H4 (cell line): ENCODE measurements around the gene UMPS. TPM values are rescaled to one million over a fixed set of nuclear protein-coding genes. Genes with fewer than 3 reads are reported as not detected.
"Not testable (repeated sequence)": the region's sequence is repeated elsewhere in the genome, so short reads cannot be mapped to it uniquely, and the experiment has no call there.

Experiments used
- DNase-seq: peaks from one replicate; pipeline ENCODE4 v3.0.0-alpha.2; 2015; ENCODE audit warnings: low spot score
- total RNA-seq: library from RNA; depleted of rRNA; stranded (reverse); fragments of >200 nt; shearing (Covaris generic); gene quantifications from 2 replicates; pipeline ENCODE4 v1.2.3, GENCODE V29; 2014

UMPS gene
- total RNA-seq, 1 experiment from 2014 or later = 51.0 TPM

DNA sequence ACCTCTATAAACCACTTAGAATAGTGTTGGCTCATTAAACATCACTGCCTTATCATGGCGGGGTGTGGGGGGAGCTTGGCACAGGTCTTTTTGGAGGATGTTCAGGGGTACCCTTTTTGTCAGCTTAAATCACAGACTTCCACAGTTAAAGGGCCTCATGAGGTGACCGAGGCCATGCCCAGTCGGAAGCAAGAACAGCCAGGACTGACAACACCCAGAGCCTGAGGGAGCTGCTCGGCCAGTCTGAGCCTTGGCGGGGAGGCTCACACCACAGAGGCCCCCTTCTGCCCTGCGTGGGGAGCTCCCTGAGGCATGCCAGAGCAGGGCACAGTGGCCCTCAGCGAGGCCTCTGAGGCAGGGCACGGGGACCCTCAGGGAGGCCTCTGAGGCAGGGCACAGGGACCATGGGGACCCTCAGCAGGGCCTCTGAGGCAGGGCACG is 49.5 kb downstream of the UMPS start:
- DNase-seq = peak; percentile 73

GRCh38 chr3:124780356-124780755 is 50.1 kb downstream of the UMPS start:
- peak; percentile 86 for DNase-seq

GRCh38 chr3:124780761-124781475 is 50.7 kb downstream of the UMPS start:
- peak; percentile 92 for DNase-seq

GRCh38 chr3:124781476-124782376 is 51.5 kb downstream of the UMPS start:
- DNase-seq = no peak

DNA sequence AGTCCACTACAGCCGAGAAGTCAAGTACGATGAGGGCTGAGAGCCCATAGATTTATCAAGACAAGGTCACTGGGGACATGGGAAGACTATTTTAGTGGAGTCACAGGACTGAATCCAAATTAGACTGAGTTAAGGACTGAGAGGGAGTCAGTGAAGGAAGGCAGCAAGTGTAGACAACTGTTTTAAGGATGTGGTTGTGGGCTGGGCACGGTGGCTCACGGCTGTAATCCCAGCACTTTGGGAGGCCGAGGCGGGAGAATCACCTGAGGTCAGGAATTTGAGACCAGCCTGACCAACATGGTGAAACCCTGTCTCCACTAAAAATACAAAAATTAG is 52.1 kb downstream of the UMPS start:
- not testable (repeated sequence) for DNase-seq

- DNase-seq = peak; percentile 51
Measured at GRCh38 chr3:124783696-124784095, 53.4 kb downstream of the UMPS start.

DNA sequence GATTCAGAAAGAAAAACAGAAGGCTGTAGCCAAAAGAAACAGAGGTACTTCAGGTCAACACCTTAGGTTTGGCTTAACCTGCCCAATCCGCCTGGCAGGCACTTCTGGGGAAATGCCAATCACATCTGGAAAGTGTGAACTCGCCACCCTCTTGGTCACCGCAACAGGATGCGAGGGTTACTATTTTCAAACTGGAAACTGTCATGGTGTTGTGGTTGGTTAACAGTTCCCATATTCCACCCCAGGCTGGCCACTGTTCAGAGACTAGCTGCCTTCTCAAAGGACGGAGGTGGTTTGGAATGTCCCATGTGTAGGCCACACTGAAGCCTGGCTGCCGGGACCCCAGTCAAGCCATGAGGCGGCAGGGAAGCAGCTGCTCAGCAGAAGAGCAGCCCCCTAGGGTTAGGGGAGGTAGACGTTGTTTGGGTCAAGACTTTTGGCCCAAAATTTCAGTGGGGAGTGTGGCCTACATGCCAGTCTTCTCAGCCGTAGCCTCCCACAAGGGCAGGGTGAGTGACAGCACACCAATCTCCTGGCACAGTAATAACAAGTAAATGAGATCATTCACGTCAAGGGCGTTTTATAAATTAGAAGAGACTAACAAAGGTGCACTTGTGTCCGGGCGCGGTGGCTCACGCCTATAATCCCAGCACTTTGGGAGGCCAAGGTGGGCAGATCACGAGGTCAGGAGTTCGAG is 54.6 kb downstream of the UMPS start:
- DNase-seq = no peak

DNA sequence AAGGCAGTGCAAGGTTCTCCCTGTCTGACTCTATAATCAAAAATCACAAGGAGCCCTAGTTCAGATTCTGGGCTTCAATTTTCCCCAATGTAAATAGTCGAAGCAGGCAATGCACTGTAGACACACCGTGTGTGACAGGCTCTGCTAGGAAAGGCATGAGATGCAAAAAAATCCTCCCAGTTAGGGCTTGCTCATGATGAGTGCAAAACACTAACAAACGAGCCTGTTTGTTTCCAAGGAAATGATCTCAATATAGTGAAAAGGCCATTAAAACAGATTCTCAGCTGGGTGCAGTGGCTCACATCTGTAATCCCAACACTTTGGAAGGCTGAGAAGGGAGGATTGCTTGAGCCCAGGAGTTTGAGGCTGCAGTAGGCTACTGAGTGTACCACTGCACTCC is 55.7 kb downstream of the UMPS start:
- no peak for DNase-seq

DNA sequence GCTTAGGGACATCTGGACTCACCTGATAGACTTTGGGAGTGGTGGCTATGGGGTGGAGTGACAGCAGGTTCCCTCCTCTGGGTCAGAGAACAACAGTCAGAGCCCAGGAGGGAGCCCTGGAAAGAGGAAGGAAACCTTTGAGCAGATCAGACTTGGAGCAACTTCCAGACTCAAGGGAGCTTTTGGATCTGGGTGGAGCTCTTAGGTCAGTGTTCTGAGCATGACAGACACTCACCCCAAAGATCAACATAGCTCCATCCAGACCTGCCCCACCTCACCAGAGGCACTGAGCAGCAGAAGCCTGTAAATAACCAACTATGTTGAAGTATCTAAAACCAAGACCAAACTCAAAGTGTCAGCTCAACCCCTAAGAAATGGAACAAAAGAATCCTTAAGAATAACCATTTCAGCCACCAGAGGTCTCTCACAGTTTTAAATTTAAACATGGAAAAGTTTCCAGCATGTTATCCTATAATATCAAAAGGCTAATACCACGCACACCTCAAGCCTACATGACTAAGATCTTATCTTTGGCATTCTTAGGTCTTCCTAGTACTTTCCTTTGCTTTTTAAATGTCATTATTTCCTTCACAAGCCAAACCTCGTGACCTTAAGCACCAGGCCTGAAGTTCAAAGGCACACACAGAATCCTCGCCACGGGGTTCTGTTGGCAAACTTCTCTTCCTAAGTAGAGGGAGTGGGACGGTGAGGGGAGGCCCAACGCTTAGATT is 56.4 kb downstream of the UMPS start:
- no peak for DNase-seq

GRCh38 chr3:124787476-124788195 is 57.4 kb downstream of the UMPS start:
- no peak for DNase-seq

GRCh38 chr3:124788254-124788745 is 58.0 kb downstream of the UMPS start:
- DNase-seq = no peak

GRCh38 chr3:124789103-124789502 is 58.9 kb downstream of the UMPS start:
- not testable (repeated sequence) for DNase-seq

DNA sequence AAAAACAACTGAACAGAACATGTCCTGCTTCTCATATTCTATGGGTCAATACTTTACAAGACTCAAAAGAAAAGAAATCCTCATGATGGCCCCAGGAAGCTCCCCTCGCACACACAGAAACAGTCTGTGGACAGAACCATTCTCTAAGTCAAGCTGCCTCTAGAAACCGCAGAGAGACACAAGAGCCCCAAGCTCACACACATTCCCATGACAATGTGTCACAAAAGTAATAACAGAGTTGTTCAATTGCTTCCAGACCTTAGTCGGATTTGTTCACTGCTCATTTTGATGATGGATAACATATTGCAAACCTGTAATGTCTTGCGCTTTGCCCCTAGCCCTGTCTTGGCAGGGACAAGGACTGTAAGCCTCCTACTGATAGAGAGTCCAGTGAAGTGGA is 60.9 kb downstream of the UMPS start:
- DNase-seq = no peak

GRCh38 chr3:124791639-124792151 is 61.4 kb downstream of the UMPS start:
- peak; percentile 90 for DNase-seq

DNA sequence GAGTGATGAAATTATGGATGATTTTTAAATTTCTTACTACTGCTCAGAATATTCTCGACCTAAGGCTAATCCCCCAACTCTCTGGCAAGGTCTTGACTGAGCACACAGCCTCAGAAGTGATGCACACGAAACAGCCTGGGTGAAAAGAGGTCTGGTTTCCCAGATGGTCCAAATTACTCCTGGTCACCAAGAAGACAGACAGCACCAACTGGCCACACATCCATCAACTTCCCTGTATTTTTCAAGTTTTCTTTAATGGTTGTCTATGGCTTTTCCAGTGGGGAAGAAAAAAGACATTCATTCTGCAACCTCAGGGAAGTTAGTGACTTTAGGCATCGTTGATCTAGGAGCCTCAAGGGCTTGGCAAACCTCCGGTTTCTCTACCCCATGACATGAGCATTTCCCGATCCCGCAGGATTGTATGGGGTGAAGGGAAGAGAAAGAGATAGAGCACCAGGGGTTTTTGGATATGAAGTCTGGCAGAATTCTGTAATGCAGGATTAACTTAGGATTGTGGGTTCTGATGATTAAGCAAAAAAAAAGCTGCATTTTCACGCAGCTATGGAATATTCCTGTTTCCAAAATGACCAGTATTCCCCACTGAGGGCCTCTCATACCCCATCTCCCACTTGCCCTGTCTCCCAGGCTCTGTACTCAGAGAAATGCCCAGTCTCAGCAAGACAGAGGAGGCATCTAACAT is 62.2 kb downstream of the UMPS start:
- no peak for DNase-seq

DNA sequence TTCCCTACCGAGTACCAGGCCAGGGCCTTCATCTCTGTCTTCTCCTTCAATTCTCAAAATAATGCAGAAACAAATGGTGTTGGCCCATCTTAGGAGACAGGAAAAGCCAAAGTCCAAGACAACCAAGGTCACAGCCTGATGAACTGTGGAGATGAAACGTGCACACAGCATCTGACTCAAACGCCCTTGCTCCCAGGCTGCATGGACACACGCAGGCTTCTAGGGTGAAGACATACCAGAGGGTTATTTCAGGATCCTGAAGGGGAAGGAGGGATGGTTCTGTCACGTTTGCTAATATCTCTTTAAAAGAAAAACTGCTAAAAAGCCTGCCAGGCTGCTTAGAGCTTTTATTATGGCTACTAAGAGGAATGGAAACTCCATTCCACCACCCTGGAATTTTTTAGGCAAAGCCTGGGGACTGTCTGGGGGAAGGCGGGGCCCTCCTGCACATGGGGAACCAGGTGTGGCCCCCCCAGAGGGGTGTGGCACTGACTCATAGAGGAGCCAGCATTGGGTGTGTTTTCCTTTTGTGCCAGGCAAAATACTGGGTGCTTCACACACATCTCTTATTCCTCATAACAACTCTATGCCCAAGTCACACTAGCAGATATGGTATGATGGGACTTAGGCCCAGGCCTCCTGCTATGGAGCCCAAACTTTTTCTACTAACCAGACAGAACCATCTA is 62.9 kb downstream of the UMPS start:
- DNase-seq = no peak

DNA sequence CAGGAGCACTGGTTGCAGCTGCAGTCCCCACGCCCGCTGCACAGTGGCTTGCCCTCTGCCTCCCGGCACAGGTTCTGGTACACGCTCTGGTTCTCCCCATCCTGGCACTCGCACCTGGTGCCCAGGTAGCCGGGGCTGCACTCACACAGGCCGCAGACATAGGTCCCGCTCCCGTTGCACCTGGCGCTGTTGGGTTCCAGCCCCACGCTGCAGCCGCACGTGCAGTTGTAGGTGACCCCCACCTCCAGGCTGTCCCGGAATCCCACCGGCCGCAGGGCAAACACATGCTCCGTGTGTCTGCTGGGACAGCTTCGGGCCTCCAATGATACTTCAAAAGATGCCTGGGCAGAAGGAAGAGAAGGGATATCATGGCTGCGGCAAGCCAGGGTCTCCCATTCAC is 66.2 kb downstream of the UMPS start:
- DNase-seq = no peak

DNA sequence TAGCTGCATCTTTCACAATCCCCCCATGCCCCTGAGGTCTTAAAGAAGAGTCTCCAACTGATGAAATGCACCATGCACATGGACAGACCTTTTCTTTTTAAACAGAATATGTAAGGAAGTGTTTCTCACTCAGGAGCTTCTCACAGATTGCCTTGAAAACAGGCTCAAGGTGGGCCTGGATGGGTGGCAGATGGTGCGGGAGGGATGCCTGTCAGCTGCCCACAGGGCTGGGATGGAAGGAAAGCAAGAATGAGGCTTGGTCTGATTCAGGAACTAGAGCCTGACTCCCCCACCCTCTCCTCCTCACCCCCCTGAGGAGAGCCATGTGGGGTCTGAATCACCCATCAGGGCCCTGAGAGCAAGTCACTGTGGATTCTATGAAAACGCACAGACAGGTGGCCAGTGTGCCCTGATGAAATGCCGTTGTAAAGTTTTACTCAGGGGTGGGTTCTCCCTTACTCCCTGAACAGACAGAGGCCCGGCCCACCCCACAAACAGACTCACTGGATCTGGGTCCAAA is 67.2 kb downstream of the UMPS start:
- DNase-seq = no peak
